T-helper 2 cell treated with Interferon-gamma antibody and Interleukin-4, amounts not matched to agents 5 μg/mL and 100 μg/mL, for 36 hours (primary cell): ENCODE results near the gene CDC14A.

Experiments used
- DNase-seq: peaks from one replicate; pipeline ENCODE4 v3.0.0; 2021; ENCODE audit warnings: low spot score
- H3K27ac Mint-ChIP-seq: one replicate; pipeline ENCODE4 v1.8.0; 2021; ENCODE audit warnings: mild to moderate bottlenecking, mixed read lengths
- H3K27me3 Mint-ChIP-seq: one replicate; pipeline ENCODE4 v1.8.0; 2021; ENCODE audit warnings: low read depth, mixed read lengths
- H3K36me3 Mint-ChIP-seq: one replicate; pipeline ENCODE4 v1.8.0; 2021; ENCODE audit warnings: low read depth, mixed read lengths
- H3K4me1 Mint-ChIP-seq: one replicate; pipeline ENCODE4 v1.8.0; 2021; ENCODE audit warnings: low read depth, mixed read lengths
- H3K4me3 Mint-ChIP-seq: one replicate; pipeline ENCODE4 v1.8.0; 2022; ENCODE audit warnings: mild to moderate bottlenecking, moderate library complexity, mixed read lengths
- H3K9me3 Mint-ChIP-seq: one replicate; pipeline ENCODE4 v1.8.0; 2021; ENCODE audit warnings: mixed read lengths

The CDC14A gene

DNA sequence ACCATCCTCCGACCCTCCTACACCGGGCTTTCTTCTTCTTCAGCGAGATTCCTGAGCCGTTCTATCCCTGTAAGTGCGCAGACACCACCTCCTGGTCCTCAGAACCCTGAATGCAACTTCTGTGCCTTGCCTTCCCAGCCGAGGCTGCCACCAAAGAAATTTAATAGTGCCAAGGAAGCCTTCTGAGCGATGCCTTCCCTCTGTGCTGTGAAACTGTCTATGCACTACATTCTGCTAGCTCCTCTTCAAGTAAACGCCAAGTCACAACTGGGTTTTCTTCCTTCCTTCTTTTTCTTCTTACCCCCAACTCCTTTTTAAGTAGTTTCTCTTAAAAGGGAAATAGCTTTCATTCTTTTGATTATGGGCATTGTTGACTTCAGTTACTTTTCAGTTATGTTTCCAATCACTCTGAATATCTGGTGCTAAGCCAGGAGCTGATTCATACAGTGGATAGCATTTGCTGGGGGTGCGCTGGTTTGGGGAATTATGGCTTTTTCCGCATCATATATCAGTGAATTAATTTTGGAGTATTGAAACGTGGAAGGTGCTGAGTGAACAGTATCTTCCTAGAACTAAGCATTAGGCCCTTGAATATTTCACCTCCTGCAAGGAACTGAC, 147.0 kb downstream of the CDC14A start:
- Mint-ChIP-seq H3K4me1 (no peaks in the 10 kb centered on the region), H3K4me3 (no peak overlapping the region), H3K36me3 (peaks cover 48% of the 10 kb centered on the region), H3K27me3 (no peaks in the 10 kb centered on the region), H3K9me3 (no peaks in the 10 kb centered on the region), H3K27ac (no peak overlapping the region)
- no peak for DNase-seq

DNA sequence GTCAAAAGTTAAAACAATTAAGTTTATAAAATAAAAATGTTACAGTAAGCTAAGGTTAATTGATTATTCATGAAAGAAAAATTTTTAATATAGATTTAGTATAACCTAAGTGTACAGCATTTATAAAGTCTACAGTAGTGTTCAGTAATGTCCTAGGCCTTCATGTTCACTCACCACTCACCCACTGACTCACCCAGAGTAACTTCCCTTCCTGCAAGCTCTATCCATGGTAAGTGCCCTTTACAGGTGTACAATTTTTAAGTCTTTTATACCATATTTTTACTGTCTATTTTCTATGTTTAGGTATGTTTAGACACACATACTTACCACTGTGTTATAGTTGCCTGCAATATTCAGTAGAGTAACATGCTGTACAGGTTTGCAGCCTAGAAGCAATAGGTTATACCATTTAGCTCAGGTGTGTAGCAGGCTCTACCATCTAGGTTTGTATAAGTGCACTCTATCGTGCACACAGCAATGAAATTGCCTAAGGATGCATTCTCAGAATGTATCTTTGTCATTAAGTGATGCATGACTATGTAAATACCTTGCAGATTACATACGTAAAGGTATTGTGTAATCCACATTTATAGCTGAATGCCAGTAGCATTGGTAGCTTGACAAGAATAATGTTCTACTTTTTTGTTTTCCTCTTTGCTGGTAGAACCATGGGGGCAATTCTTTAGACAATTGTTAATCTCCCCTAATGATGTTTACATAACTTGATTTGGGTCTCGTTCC, 149.9 kb downstream of the CDC14A start:
- H3K36me3 Mint-ChIP-seq, result peaks cover 46% of the 10 kb centered on the region
- no peak overlapping the region for H3K27ac Mint-ChIP-seq
- DNase-seq, result no peak
- H3K27me3 Mint-ChIP-seq, result no peaks in the 10 kb centered on the region
- no peaks in the 10 kb centered on the region for H3K9me3 Mint-ChIP-seq
- no peak overlapping the region for H3K4me3 Mint-ChIP-seq
- H3K4me1 Mint-ChIP-seq, result no peaks in the 10 kb centered on the region

DNA sequence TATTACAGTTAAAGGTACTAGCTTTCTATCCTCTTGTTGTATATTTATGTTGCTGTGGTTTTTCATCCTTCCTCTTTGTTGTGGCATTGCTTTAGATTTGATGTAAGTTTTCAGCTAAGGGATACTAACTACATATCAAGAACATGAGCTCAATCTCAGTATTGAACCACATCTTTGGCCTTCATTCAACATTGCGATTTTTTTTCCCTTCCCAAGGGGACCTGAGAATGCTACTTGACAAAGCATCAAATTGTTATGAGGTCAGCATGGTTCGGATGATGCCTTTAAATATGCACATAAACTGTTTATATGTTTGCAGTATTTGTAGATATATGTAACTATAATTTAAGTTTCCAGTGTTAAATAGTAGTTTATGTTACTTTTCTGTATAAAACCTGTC, 153.9 kb downstream of the CDC14A start:
- DNase-seq, result no peak
- H3K27me3 Mint-ChIP-seq, result no peaks in the 10 kb centered on the region

DNA sequence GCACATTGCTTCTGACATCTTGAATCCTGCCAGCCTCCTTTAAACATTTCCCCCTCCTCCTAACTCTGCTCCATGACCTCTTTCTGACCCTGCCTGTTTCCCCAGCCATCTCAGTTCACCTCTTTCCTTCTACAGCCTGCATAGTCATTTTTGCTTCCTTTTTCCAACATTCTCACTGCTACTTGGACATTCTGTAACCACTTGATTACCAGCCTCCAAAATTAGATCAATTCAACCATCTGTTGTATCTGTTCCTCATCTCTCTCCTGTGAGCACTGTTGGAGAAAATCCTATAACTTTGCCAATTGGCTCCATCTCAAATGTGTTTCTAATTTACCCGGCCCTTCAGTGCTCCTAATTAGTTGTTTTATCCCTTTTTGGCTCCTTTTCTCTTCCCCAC, 158.1 kb downstream of the CDC14A start:
- Mint-ChIP-seq H3K36me3 (peaks cover 21% of the 10 kb centered on the region), H3K4me3 (no peak overlapping the region), H3K4me1 (peaks cover 3% of the 10 kb centered on the region)

More for the DNA sequence above, 153.9 kb downstream of the CDC14A start:
- H3K9me3 Mint-ChIP-seq, result no peaks in the 10 kb centered on the region
- H3K27ac Mint-ChIP-seq, result no peak overlapping the region
- no peak overlapping the region for H3K4me3 Mint-ChIP-seq
- H3K36me3 Mint-ChIP-seq, result peaks cover 27% of the 10 kb centered on the region
- no peaks in the 10 kb centered on the region for H3K4me1 Mint-ChIP-seq

DNA sequence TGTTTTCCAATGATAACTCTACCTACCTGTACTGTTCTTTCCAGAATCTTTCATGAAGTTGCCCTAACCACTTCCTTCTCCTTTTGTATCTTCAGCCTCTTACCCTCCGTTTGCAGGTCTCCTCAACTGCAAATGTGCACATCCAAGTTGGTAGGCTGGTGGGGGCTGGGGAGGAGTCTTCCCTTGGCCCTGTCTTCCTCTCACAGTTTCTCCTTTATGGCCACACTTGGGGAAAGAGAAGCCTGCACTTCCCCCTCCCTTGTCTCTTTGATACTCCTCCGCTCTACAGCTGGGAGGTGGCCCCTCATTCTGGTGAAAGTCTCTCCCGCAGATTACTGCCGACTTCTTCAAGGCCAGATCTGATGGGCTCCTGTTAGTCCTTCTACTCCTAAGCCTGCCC, 158.8 kb downstream of the CDC14A start:
- H3K27me3 Mint-ChIP-seq, result no peaks in the 10 kb centered on the region
- H3K4me3 Mint-ChIP-seq, result no peak overlapping the region
- no peaks in the 10 kb centered on the region for H3K9me3 Mint-ChIP-seq
- H3K36me3 Mint-ChIP-seq, result peaks cover 19% of the 10 kb centered on the region
- H3K4me1 Mint-ChIP-seq, result peaks cover 3% of the 10 kb centered on the region
- H3K27ac Mint-ChIP-seq, result no peak overlapping the region
- no peak for DNase-seq

More for the DNA sequence above, 158.1 kb downstream of the CDC14A start:
- no peak for DNase-seq
- H3K27ac Mint-ChIP-seq, result no peak overlapping the region
- no peaks in the 10 kb centered on the region for H3K9me3 Mint-ChIP-seq
- H3K27me3 Mint-ChIP-seq, result no peaks in the 10 kb centered on the region

DNA sequence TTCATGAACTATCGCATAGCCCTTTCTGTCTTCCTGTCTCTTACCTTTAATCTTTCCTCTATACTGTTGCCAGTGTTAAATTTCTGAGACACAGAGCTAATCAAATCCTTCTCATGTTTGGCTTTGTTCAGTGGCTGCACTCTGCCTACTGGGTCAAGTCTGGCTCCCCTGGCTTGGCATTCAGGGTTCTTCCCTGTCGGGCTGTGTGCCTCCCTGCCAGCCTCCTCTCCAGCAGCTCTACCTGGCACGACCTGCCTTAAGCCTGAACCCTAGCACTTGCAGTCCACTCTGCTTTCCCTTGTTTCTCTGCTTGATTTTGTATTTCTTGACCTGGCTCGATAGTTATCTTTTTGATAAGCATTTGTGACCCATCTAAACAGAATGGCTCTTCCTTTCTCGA, 159.5 kb downstream of the CDC14A start:
- DNase-seq, result no peak
- Mint-ChIP-seq H3K4me1 (peaks cover 4% of the 10 kb centered on the region), H3K27me3 (no peaks in the 10 kb centered on the region), H3K9me3 (no peaks in the 10 kb centered on the region), H3K4me3 (no peak overlapping the region), H3K27ac (no peak overlapping the region), H3K36me3 (peaks cover 17% of the 10 kb centered on the region)

DNA sequence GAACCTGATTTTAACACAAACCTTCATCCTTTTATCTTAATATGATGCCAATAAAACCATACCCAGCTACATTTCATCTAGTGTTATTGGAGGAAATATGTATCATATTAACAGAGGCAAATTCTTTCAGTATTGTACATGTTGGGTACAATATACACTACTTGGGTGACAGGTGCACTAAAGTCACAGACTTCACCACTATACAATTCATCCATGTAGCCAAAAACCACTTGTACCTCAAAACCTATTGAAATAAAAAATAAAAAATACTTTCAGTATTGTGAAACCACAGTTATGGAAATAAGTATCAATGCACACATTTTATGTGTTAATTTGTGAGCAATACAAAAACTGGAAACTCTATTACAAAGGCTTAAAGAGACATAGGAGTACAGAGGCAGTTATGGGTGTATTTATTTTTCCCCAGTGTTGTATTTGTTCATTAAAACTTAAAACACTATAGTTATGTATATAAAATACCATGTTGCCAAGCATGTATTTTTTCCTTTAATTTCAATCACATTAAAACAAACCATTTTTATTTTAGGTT, 160.6 kb downstream of the CDC14A start:
- DNase-seq, result no peak
- Mint-ChIP-seq H3K36me3 (peaks cover 17% of the 10 kb centered on the region), H3K27ac (no peak overlapping the region), H3K4me3 (no peak overlapping the region), H3K9me3 (no peaks in the 10 kb centered on the region), H3K27me3 (no peaks in the 10 kb centered on the region), H3K4me1 (peaks cover 5% of the 10 kb centered on the region)

DNA sequence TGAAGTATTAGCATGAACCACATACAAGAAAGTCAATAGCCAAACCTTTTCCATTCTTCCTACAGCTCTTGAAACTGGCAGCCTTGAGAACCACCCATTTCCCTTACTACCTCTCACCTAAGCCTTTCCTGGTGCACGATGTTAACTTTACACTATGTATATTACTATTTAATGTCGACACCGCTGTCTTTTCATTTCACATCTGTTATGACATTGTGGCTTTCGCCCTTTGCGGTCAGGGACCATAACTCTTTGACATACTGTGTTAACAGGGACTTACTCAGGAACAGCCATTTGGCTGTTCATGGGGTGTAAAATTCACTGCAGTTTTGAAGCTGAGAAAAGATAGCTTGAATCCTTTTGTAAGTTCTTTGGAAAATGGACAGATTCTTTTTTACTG, 164.6 kb downstream of the CDC14A start:
- DNase-seq, result no peak
- Mint-ChIP-seq H3K4me1 (peaks cover 6% of the 10 kb centered on the region), H3K27me3 (no peaks in the 10 kb centered on the region), H3K9me3 (no peaks in the 10 kb centered on the region), H3K36me3 (peaks cover 15% of the 10 kb centered on the region), H3K27ac (no peak overlapping the region), H3K4me3 (no peak overlapping the region)

DNA sequence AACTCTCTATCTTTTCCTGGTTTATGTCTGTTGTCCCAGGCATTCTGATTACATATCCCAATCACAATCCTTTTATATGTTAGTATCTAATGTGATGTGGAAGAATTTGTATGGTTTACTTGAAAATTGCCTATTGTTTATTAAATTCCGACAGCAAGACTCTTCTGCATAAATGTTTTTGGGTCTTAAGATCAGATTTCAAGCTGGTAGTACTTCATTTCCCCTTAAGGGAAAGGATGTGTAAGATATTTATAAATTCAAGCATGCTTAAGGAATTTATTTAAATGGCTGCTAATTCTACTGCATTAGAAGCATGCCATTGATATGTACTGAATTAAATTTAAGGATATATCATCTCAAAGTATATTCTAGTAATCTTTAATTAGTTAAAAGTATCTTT, 165.2 kb downstream of the CDC14A start:
- H3K27ac Mint-ChIP-seq, result no peak overlapping the region
- H3K4me3 Mint-ChIP-seq, result no peak overlapping the region
- H3K4me1 Mint-ChIP-seq, result peaks cover 6% of the 10 kb centered on the region
- H3K36me3 Mint-ChIP-seq, result peaks cover 15% of the 10 kb centered on the region
- DNase-seq, result no peak
- H3K9me3 Mint-ChIP-seq, result no peaks in the 10 kb centered on the region
- no peaks in the 10 kb centered on the region for H3K27me3 Mint-ChIP-seq

DNA sequence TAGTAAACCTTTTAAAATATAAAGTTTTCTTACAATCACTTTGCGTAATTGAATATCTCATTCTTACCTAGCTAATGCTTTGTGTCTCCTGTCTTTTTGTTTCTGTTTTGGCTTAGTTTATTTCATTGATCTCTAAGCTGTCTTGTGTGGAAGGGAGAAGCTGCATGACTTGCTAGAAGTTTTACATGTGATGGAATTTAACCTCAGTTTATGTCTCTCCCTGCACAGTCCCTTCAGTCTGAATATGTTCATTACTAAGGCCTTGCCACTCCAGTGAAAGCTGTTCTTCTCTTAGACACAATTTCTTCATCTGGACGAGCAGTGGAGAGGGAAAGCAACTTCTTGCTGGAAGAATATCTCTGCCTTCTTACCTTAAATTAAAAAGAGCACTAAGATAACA, 165.7 kb downstream of the CDC14A start:
- Mint-ChIP-seq H3K27me3 (no peaks in the 10 kb centered on the region), H3K27ac (no peak overlapping the region), H3K4me1 (peaks cover 6% of the 10 kb centered on the region), H3K9me3 (no peaks in the 10 kb centered on the region), H3K4me3 (no peak overlapping the region), H3K36me3 (peaks cover 15% of the 10 kb centered on the region)
- DNase-seq, result no peak

DNA sequence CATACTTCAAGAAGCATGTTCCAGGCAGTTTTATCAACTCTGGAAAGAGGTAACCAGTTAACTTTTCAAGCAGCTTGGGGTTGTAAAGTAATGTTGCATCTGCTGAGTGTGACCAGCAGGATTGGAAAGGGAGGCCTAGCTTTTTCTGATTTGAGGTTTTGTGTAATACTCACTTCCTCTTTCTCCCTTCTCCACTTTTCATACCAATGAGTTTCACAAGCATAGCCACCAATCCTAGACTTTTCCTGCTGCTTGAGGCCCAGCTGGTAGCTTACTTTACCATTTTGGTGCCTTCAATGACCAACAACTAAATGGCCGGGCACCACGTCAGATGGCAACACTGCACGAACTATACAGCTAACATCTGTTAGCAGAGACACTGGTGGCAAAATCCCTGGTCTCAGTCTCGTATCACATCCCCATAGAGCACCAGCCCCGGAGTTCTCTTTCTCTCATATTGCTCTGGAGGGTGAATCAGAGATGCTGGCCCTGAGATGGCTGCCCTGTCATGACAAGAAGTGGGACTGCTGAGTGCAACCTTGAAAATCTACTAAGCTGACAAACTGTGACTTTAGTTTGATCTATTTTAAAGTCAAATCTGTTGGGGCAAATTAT, 170.8 kb downstream of the CDC14A start:
- DNase-seq, result no peak
- peaks cover 7% of the 10 kb centered on the region for H3K36me3 Mint-ChIP-seq
- peaks cover 2% of the 10 kb centered on the region for H3K4me1 Mint-ChIP-seq
- no peak overlapping the region for H3K27ac Mint-ChIP-seq
- peaks cover 2% of the 10 kb centered on the region for H3K27me3 Mint-ChIP-seq
- no peak overlapping the region for H3K4me3 Mint-ChIP-seq
- H3K9me3 Mint-ChIP-seq, result no peaks in the 10 kb centered on the region

DNA sequence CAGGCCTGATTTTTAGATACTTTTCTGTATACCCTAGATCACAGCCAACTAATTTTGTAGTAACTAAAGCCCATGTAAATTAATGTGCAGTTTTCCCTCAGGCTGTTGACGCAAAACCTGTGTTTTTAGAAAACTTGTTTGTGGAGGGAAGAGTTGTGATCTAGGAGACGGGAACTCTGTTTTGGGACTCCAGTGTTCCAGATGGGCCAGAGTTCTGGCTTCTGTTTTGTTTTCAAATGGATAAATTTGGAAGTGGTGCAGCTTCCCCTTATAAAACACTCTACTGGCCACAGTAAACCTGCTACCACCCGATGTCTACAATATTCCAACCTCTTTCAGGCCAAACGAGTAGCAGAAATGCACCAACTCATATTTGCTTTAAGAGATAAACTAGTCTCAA, 172.0 kb downstream of the CDC14A start:
- Mint-ChIP-seq H3K4me1 (peaks cover 2% of the 10 kb centered on the region), H3K4me3 (no peak overlapping the region), H3K27ac (no peak overlapping the region), H3K27me3 (peaks cover 2% of the 10 kb centered on the region), H3K36me3 (peaks cover 2% of the 10 kb centered on the region), H3K9me3 (no peaks in the 10 kb centered on the region)
- no peak for DNase-seq

DNA sequence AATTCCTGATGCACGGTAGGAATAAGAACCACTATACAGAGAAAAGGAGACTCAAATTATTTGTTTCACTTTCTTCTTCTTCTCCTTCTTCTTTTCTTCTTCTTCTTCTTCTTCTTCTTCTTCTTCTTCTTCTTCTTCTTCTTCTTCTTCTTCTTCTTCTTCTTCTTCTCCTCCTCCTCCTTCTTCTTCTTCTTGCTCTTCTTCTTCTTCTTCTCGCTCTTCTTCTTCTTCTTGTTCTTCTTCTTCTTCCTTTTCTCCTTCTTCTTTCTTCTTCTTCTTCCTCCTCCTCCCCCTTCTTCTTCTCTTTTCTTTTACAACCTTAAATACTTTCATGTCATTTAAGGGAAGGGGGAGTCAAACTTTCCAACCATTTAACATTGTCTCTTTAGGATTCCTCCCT, 174.6 kb downstream of the CDC14A start:
- H3K4me3 Mint-ChIP-seq, result no peak overlapping the region
- no peak overlapping the region for H3K27ac Mint-ChIP-seq
- H3K4me1 Mint-ChIP-seq, result peaks cover 17% of the 10 kb centered on the region
- H3K27me3 Mint-ChIP-seq, result peaks cover 3% of the 10 kb centered on the region
- no peak for DNase-seq
- H3K36me3 Mint-ChIP-seq, result no peaks in the 10 kb centered on the region
- no peaks in the 10 kb centered on the region for H3K9me3 Mint-ChIP-seq

DNA sequence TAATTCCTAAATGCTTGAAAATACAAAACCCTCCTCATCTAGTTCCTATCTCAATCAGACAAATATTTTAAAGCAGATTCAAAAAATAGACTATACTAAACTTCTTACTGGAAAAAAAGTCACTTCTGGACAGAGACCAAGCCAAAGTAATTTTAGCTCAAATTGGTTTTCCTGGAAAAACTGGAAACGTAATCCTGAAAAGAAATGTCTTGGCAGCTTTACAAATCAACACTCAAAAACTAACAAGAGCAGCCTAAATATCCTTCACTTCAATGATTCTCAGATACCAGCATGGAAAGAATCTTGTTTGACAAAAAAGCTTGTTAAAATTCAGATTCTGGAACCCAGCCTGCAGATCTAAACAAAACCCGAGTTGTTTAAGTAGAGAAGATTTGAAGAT, 176.6 kb downstream of the CDC14A start:
- Mint-ChIP-seq H3K27ac (no peak overlapping the region), H3K9me3 (no peaks in the 10 kb centered on the region), H3K4me3 (no peak overlapping the region), H3K27me3 (peaks cover 8% of the 10 kb centered on the region), H3K4me1 (peaks cover 24% of the 10 kb centered on the region), H3K36me3 (no peaks in the 10 kb centered on the region)
- no peak for DNase-seq
